ENCODE results near the gene EFS.

Gene EFS

DNA sequence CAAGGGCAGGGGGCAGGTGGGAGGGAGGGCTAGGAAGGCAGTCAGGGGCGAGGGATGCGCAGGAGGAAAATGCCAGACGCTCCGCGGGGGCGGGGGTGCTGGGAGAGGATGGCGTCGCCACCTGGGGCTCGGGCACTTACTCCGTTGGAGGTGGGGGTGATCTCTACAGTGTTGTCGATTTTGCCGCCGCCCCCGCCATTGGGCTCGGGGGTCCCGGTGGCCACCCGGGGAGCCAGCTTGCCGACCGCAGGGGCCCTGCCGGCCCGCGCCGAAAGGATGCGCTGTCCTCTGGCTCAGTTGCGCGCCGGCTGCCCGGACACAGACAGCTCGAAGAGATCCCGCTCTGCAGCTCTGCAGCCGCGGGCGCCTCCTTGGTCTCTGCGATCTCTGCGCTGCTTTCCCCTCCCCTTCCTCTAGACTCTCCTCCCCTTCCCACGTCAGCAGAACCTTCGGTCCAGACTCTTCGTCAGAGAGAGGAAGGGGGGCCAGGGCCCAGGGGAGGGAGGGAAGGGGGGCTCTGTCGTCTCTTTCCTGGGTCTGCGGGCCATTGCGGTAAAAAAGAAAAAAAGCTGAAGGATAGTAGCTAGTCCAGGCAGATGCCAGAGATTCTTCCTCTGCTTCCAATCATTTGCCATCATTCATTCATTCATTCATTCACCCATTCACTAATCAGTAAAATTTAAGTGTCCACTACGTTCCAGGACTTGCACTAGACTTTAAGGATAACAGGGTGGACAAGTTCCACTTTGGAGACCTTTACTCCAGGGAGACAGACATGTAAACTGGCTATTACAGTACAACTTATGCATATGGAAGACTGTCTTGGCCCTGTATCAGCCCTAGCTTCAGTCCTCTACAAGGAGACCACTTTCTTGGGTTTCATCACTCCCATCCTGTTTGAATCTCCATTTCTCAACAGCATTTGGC is 12.2 kb downstream of the EFS start, which contains the start of gene SLC22A17:
Gene SLC22A17, minus strand, starts transcription at position 382 of the 927 bp plus-strand sequence.
- Histone ChIP-seq H3K27me3 (ENCODE audit: low read depth) (peaks cover 47% of the 10 kb centered on the region), H3K36me3 (replicated peaks) (no peaks in the 10 kb centered on the region), H3K4me3 (peak within 1 kb of the TSS; percentile 44), H3K4me1 (no peaks in the 10 kb centered on the region), H3K9me3 (no peaks in the 10 kb centered on the region)
- peak; percentile 47 to 76 for DNase-seq (ENCODE audit: low spot score in 2 of 2)
- in situ Hi-C loops (cut with MboI; ENCODE audit: low sequenced_read_pairs), result no loop called here

- peaks cover 44% of the 10 kb centered on the region for H3K27me3 ChIP-seq (ENCODE audit: low read depth)
- H3K36me3 ChIP-seq (replicated peaks), result no peaks in the 10 kb centered on the region
- DNase-seq (ENCODE audit: low spot score in 2 of 2), result no peak
- H3K9me3 ChIP-seq, result no peaks in the 10 kb centered on the region
- H3K4me1 ChIP-seq, result no peaks in the 10 kb centered on the region
- H3K4me3 ChIP-seq, result peak overlapping the region; percentile 44
- in situ Hi-C loops (cut with MboI; ENCODE audit: low sequenced_read_pairs), result no loop called here
Measured at GRCh38 chr14:23351681-23352505, 13.1 kb downstream of the EFS start.

GRCh38 chr14:23349156-23349845 is 15.7 kb downstream of the EFS start:
- Histone ChIP-seq H3K4me1 (no peaks in the 10 kb centered on the region), H3K9me3 (no peaks in the 10 kb centered on the region), H3K27me3 (ENCODE audit: low read depth) (peaks cover 21% of the 10 kb centered on the region), H3K36me3 (replicated peaks) (no peaks in the 10 kb centered on the region), H3K4me3 (no peak overlapping the region)
- no peak for DNase-seq (ENCODE audit: low spot score in 2 of 2)
- in situ Hi-C loops (cut with MboI; ENCODE audit: low sequenced_read_pairs), result no loop called here

DNA sequence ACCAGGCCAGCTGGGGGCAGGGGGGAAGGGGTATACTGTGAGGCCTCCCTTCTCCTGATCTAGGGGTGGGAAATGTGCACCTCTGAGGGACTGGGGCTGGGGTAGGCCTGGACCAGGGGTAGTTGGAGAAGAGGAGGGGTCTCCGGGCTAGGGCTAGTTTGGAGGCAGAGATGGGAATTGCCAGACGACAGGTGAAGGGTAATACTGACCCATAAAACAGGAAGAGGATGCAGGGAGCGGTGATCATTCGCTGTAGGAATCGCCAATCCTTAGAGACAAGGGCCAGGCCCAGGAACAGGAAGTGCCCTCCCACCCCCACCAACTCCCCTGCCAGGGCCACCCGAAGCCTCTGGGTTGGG is 16.7 kb downstream of the EFS start:
- in situ Hi-C loops (cut with MboI; ENCODE audit: low sequenced_read_pairs), result no loop called here

DNA sequence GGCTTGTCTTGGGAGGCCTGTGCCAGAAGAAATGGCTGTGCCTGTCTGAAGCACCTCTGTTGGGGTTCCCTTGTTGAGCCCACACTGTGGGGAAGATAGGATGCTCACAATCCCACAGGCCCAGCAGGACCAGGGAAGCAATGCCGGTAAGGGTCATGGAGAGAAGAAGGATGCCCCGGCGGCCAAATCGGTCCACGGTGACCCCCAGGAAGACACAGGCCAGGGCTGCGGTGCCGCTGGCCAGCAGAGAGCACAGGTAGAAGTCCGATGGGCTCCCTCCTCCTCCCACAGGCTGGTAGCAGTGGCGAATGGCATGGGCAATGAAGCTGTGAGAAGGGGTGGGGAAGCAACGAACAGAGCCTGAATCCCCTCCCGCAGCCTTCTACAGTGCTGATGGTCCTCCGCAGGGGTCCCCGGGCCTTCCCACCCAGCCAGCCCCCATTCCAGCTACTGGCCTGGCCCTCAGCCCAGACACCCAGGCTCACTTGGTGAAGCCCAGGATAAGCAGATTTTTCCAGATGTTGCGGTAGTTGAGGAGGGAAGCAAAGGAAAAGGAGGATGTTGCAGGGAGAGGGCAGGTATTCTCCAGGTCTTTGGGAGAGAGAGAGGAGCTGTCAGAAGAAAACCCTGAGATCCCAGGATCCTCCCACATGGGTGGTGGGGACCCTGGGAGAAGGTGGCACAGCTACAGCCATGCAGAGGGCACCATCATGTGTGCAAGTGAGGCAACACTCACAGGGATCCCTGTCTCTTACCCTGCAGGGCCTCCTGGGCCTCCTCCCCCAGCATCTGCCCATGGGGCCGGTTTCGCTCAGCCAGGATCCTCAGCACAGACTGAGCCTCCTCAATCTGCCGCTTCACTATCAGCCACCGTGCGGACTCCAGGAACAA is 17.3 kb downstream of the EFS start:
- no peaks in the 10 kb centered on the region for H3K36me3 ChIP-seq (replicated peaks)
- no peaks in the 10 kb centered on the region for H3K9me3 ChIP-seq
- DNase-seq (ENCODE audit: low spot score in 2 of 2), result no peak
- no peaks in the 10 kb centered on the region for H3K4me1 ChIP-seq
- no peak overlapping the region for H3K4me3 ChIP-seq
- peaks cover 6% of the 10 kb centered on the region for H3K27me3 ChIP-seq (ENCODE audit: low read depth)
- in situ Hi-C loops (cut with MboI; ENCODE audit: low sequenced_read_pairs), result no loop called here

More for the DNA sequence above, 16.7 kb downstream of the EFS start:
- H3K9me3 ChIP-seq, result no peaks in the 10 kb centered on the region
- peaks cover 12% of the 10 kb centered on the region for H3K27me3 ChIP-seq (ENCODE audit: low read depth)
- H3K4me3 ChIP-seq, result no peak overlapping the region
- H3K4me1 ChIP-seq, result no peaks in the 10 kb centered on the region
- DNase-seq (ENCODE audit: low spot score in 2 of 2), result no peak
- H3K36me3 ChIP-seq (replicated peaks), result no peaks in the 10 kb centered on the region

DNA sequence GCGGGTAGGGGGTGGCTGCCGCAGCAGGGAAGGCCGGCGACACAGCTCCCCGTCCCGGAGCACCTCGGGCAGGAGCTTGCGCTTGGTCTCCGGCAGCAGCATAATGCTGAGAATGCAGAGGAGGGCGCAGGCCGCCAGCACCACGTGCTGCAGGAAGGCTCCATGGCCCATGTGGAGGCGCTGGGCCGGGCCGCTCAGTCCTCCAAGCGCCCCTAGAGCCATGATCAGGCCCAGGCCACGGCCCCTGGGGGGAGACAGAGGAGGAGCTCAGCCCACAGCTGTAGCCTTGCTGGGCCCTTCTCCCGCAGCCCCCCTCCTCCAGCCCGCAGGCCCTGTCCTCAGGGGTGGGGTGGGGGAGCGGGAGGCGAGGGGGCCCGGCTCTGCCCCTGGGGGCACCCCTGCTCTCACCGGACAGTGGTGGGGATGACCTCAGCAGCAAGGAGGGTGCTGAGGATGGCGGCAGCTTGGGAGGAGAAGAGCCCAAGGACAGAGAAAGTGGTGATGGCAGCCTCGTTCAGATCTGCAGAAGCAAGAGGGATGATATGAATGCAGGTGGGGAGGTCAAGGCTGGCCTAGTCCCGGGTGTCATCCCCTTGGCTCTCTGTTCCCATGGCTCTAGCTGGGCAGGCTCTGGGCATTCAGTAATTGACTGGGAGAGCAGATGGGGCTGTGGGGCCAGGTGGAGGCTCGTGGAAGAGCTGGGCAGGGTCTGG is 18.1 kb downstream of the EFS start:
- DNase-seq (ENCODE audit: low spot score in 2 of 2), result no peak
- Histone ChIP-seq H3K36me3 (replicated peaks) (no peaks in the 10 kb centered on the region), H3K27me3 (ENCODE audit: low read depth) (no peaks in the 10 kb centered on the region), H3K4me1 (no peaks in the 10 kb centered on the region), H3K4me3 (no peak overlapping the region), H3K9me3 (no peaks in the 10 kb centered on the region)
- in situ Hi-C loops (cut with MboI; ENCODE audit: low sequenced_read_pairs), result no loop called here

DNA sequence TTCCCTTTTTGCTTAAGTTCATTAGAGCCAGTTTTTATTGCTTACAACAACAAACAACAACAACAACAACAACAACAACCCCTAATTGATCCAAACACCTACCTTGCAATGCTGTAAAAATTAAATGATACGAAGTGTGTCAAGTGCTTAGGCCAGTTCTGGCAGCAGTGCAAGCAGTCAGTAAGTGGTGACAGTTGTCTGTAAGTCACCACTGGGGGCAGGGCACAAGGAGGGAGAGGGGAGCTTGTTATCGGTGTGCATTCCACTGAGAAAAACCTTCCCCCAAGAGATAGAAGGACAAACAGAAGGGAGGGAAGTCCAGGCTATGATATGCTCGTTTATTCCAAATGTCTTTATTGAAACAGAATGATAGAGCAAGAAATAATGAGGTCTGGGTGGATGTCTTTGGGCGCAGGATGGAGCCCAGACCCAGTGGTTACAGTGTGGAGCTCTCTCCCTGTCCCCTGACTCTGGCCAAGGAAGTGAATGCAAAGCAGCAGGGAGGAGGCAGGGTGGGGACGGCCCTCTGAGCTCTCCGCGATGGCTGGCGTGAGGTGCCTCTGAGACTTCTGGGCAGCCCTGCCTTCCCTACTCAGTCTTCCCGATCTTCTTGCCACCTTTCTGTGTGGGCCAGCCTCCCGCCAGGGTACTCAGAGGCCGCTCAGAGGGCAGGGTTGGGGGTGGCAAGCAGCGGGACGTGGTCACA is 18.8 kb downstream of the EFS start:
- no peak for DNase-seq (ENCODE audit: low spot score in 2 of 2)
- Histone ChIP-seq H3K27me3 (ENCODE audit: low read depth) (no peaks in the 10 kb centered on the region), H3K4me1 (no peaks in the 10 kb centered on the region), H3K36me3 (replicated peaks) (no peaks in the 10 kb centered on the region), H3K4me3 (no peak overlapping the region), H3K9me3 (no peaks in the 10 kb centered on the region)
- in situ Hi-C loops (cut with MboI; ENCODE audit: low sequenced_read_pairs), result no loop called here

GRCh38 chr14:23344481-23344880 is 20.5 kb downstream of the EFS start:
- no peak overlapping the region for H3K4me3 ChIP-seq
- in situ Hi-C loops (cut with MboI; ENCODE audit: low sequenced_read_pairs), result no loop called here
- no peaks in the 10 kb centered on the region for H3K4me1 ChIP-seq
- no peaks in the 10 kb centered on the region for H3K36me3 ChIP-seq (replicated peaks)
- peaks cover 5% of the 10 kb centered on the region for H3K9me3 ChIP-seq
- no peaks in the 10 kb centered on the region for H3K27me3 ChIP-seq (ENCODE audit: low read depth)
- no peak for DNase-seq (ENCODE audit: low spot score in 2 of 2)

DNA sequence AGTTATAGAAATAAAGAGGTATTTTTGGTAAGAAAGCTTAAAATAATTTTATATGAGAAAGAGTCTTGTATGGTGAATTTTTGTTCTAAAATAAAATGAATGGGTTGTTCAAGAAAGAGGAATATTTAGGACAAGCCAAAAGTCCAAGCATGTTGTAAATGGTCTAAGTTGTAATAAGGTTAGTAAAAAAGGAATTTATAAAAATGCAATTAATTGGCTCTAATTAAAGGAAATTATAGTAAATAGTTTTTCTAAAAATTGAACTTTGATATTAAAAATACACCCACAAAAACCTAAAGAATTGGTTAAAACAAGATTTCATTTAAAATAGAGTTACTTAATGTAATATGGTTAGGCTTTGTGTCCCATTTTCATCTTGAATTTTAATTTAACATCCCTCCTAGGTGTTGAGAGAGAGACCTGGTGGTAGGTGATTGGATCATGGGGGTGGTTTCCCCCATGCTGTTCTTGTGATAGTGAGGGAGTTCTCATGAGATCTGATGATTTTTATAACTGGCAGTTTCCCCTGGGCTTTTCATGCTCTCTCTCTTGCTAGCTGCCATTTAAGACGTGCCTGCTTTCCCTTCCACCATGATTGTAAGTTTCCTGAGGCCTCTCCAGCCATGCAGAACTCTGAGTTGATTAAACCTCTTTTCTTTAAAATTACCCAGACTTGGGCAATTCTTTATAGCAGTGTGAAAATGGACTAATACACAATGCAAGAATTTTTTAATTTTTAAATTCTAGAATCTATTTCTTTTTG is 25.3 kb downstream of the EFS start:
- no peaks in the 10 kb centered on the region for H3K4me1 ChIP-seq
- in situ Hi-C loops (cut with MboI; ENCODE audit: low sequenced_read_pairs), result no loop called here
- no peak for DNase-seq (ENCODE audit: low spot score in 2 of 2)
- H3K36me3 ChIP-seq (replicated peaks), result no peaks in the 10 kb centered on the region
- peaks cover 8% of the 10 kb centered on the region for H3K9me3 ChIP-seq
- H3K27me3 ChIP-seq (ENCODE audit: low read depth), result peaks cover 3% of the 10 kb centered on the region; the same call in 1 of the 2 replicates
- no peak overlapping the region for H3K4me3 ChIP-seq

DNA sequence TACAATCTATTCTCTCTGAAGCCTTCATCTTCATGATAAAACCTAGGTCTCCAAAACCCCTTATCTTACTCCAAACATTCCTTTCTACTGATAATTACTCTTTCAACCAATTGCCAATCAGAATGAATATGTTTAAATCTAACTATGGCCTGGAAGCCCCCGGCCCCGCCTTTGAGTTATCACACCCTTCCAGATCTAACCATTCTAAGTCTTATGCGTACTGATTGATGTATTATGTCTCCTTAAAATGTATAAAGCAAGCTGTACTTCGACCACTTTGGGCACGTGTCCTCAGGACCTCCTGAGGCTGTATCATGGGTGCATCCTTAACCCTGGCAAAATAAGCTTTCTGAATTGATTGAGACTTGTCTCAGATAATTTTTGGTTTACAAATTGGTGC is 29.3 kb downstream of the EFS start:
- peaks cover 5% of the 10 kb centered on the region; the same call in 1 of the 2 replicates for H3K27me3 ChIP-seq (ENCODE audit: low read depth)
- DNase-seq (ENCODE audit: low spot score in 2 of 2), result no peak
- no peaks in the 10 kb centered on the region for H3K4me1 ChIP-seq
- H3K9me3 ChIP-seq, result peaks cover 8% of the 10 kb centered on the region
- no peaks in the 10 kb centered on the region for H3K36me3 ChIP-seq (replicated peaks)
- H3K4me3 ChIP-seq, result no peak overlapping the region
- in situ Hi-C loops (cut with MboI; ENCODE audit: low sequenced_read_pairs), result no loop called here

- Histone ChIP-seq H3K36me3 (replicated peaks) (peaks cover 19% of the 10 kb centered on the region), H3K27me3 (ENCODE audit: low read depth) (no peaks in the 10 kb centered on the region), H3K4me3 (no peak overlapping the region), H3K4me1 (peaks cover 2% of the 10 kb centered on the region; the same call in 1 of the 2 replicates), H3K9me3 (no peaks in the 10 kb centered on the region)
- in situ Hi-C loops (cut with MboI; ENCODE audit: low sequenced_read_pairs), result loop anchor here (10.0 kb wide), 1 partner anchor 227 kb away; the partner anchor contains the start of genes THTPA and ZFHX2
- DNase-seq (ENCODE audit: low spot score in 2 of 2), result peak; percentile 60 to 77
Measured at GRCh38 chr14:23327947-23328744, 36.8 kb downstream of the EFS start.

Measured in HAP-1 (cell line).